H1 (cell line): ENCODE data around the gene AIG1. TPM values are rescaled to one million over a fixed set of nuclear protein-coding genes. Genes with fewer than 3 reads are reported as not detected.

ENCODE experiments used
- CTCF ChIA-PET: fragments of 300-600 bp; sonication (Branson Sonifier 250); formaldehyde crosslinking; loops from one replicate; lab custom pipeline; 2021; ENCODE audit not compliant: partially characterized antibody; lab: Charles Lee
- POLR2A ChIA-PET: fragments of 300-600 bp; sonication (Branson Sonifier 250); formaldehyde crosslinking; loops from one replicate; lab custom pipeline; 2021; ENCODE audit warnings: inconsistent platforms; ENCODE audit not compliant: partially characterized antibody; lab: Charles Lee
- DNase-seq, 2 experiments: peaks; one replicate each; pipeline versions ENCODE4 v3.0.0 to v3.0.0-alpha.2; 2010 to 2022; ENCODE audit warnings: low spot score in 2 of 2, low read depth in 1 of 2, mixed read lengths in 1 of 2
- FAIRE-seq: peaks from 2 replicates; lab custom pipeline; 2011; peaks lifted over from hg19 to GRCh38; lab: Jason Lieb, UNC
- H2AFZ ChIP-seq: 2 replicates; pipeline ENCODE4 v1.8.1; 2012; ENCODE audit warnings: low read length, inconsistent platforms
- H2AK5ac ChIP-seq: 2 replicates; pipeline ENCODE4 v1.6.1; 2013; ENCODE audit warnings: low read depth, low read length
- H2BK120ac ChIP-seq: replicated peaks from 2 replicates; pipeline ENCODE3; 2013; ENCODE audit warnings: low read depth, low read length, inconsistent platforms
- H2BK12ac ChIP-seq: 2 replicates; pipeline ENCODE4 v1.6.1; 2013; ENCODE audit warnings: low read depth, low read length
- H2BK15ac ChIP-seq: 2 replicates; pipeline ENCODE4 v1.6.1; 2013; ENCODE audit warnings: low read length
- H2BK20ac ChIP-seq: 2 replicates; pipeline ENCODE4 v1.6.1; 2013; ENCODE audit warnings: low read length
- H2BK5ac ChIP-seq: 2 replicates; pipeline ENCODE4 v1.6.1; 2013; ENCODE audit warnings: low read depth, low read length
- H3K14ac ChIP-seq: 2 replicates; pipeline ENCODE4 v1.6.1; 2013; ENCODE audit warnings: inconsistent platforms; ENCODE audit not compliant: insufficient read length
- H3K18ac ChIP-seq: 2 replicates; pipeline ENCODE4 v1.6.1; 2013; ENCODE audit warnings: low read length; ENCODE audit errors: extremely low read depth
- H3K23ac ChIP-seq: 2 replicates; pipeline ENCODE4 v1.6.1; 2013; ENCODE audit warnings: inconsistent platforms; ENCODE audit not compliant: insufficient read length
- H3K23me2 ChIP-seq: 2 replicates; pipeline ENCODE4 v1.6.1; 2013; ENCODE audit warnings: low read depth, low read length
- H3K27ac ChIP-seq: 2 replicates; pipeline ENCODE4 v1.6.1; 2011; ENCODE audit warnings: low read depth, low read length, inconsistent platforms
- H3K27me3 ChIP-seq, 4 experiments: replicated peaks in 1 of 4; 1 replicate in 1 of 4; 2 replicates in 3 of 4; pipeline versions ENCODE4 v1.6.1 to v1.8.1; 2011 to 2013; ENCODE audit warnings: low read length in 3 of 4, mild to moderate bottlenecking in 3 of 4, inconsistent platforms in 2 of 4, mixed read lengths in 2 of 4, moderate library complexity in 1 of 4; ENCODE audit not compliant: control insufficient read depth in 3 of 4, insufficient read depth in 3 of 4; ENCODE audit errors: extremely low read depth in 1 of 4
- H3K36me3 ChIP-seq, 4 experiments: 2 replicates each; pipeline versions ENCODE4 v1.6.1 to v1.8.1; 2011 to 2013; ENCODE audit warnings: mild to moderate bottlenecking in 4 of 4, low read length in 3 of 4, moderate library complexity in 2 of 4, control low read depth in 1 of 4, inconsistent platforms in 1 of 4; ENCODE audit not compliant: insufficient read depth in 4 of 4, control insufficient read depth in 2 of 4
- H3K4ac ChIP-seq: replicated peaks from 2 replicates; pipeline ENCODE3; 2013; ENCODE audit warnings: low read length, low read depth, mixed read lengths, inconsistent platforms; ENCODE audit not compliant: insufficient read length
- H3K4me1 ChIP-seq, 4 experiments: replicated peaks in 1 of 4; 1 replicate in 1 of 4; 2 replicates in 3 of 4; pipeline versions ENCODE4 v1.6.1 to v1.8.1; 2011 to 2013; ENCODE audit warnings: low read length in 3 of 4, inconsistent platforms in 2 of 4, mixed read lengths in 1 of 4; ENCODE audit not compliant: insufficient read depth in 4 of 4, control insufficient read depth in 3 of 4
- H3K4me2 ChIP-seq, 2 experiments: 2 replicates each; pipeline versions ENCODE4 v1.6.1 to v1.8.1; 2011 to 2013; ENCODE audit warnings: low read depth in 2 of 2, low read length in 2 of 2, control low read depth in 1 of 2, inconsistent platforms in 1 of 2, mild to moderate bottlenecking in 1 of 2; ENCODE audit not compliant: insufficient read depth in 1 of 2
- H3K4me3 ChIP-seq, 4 experiments: fragments of 200-600, 300-600 bp in 1 of 4; sonication (generic), shearing (Covaris generic), sonication (Bioruptor Twin) in 1 of 4; 2 replicates each; pipeline versions ENCODE4 v1.5.1 to v1.8.1; 2011 to 2016; ENCODE audit warnings: low read length in 4 of 4, low read depth in 3 of 4, control low read depth in 2 of 4, inconsistent platforms in 2 of 4, mild to moderate bottlenecking in 2 of 4, mixed read lengths in 1 of 4, moderate library complexity in 1 of 4; ENCODE audit not compliant: insufficient read depth in 2 of 4; ENCODE audit errors: extremely low read depth in 1 of 4
- H3K56ac ChIP-seq: replicated peaks from 2 replicates; pipeline ENCODE3; 2013; ENCODE audit warnings: low read depth, mild to moderate bottlenecking, mixed read lengths, low read length, inconsistent platforms; ENCODE audit not compliant: insufficient read length
- H3K79me1 ChIP-seq: 2 replicates; pipeline ENCODE4 v1.6.1; 2013; ENCODE audit warnings: low read depth, low read length, control low read depth
- H3K79me2 ChIP-seq, 2 experiments: 2 replicates each; pipeline versions ENCODE4 v1.6.1 to v1.8.1; 2012 to 2013; ENCODE audit warnings: low read length in 2 of 2, mild to moderate bottlenecking in 2 of 2, inconsistent platforms in 1 of 2; ENCODE audit not compliant: insufficient read depth in 2 of 2, control insufficient read depth in 1 of 2
- H3K9ac ChIP-seq, 4 experiments: replicated peaks in 1 of 4; 1 replicate in 1 of 4; 2 replicates in 3 of 4; pipeline versions ENCODE4 v1.6.1 to v1.8.1; 2011 to 2013; ENCODE audit warnings: low read depth in 3 of 4, low read length in 3 of 4, control low read depth in 2 of 4, mild to moderate bottlenecking in 2 of 4, moderate library complexity in 2 of 4, inconsistent platforms in 1 of 4; ENCODE audit errors: extremely low read depth in 1 of 4
- H3K9me3 ChIP-seq, 2 experiments: 2 replicates each; pipeline versions ENCODE4 v1.6.1 to v1.8.1; 2012 to 2013; ENCODE audit warnings: mild to moderate bottlenecking in 2 of 2, moderate library complexity in 2 of 2, control low read depth in 1 of 2, inconsistent platforms in 1 of 2, low read depth in 1 of 2, low read length in 1 of 2, mixed read lengths in 1 of 2; ENCODE audit not compliant: insufficient read depth in 2 of 2
- H4K20me1 ChIP-seq, 2 experiments: replicated peaks in 1 of 2; 2 replicates each; pipeline versions ENCODE3 to v1.8.1; 2011 to 2013; ENCODE audit warnings: inconsistent platforms in 2 of 2, low read length in 2 of 2, mild to moderate bottlenecking in 1 of 2; ENCODE audit not compliant: insufficient read depth in 2 of 2, control insufficient read depth in 1 of 2
- H4K5ac ChIP-seq: 2 replicates; pipeline ENCODE4 v1.6.1; 2013; ENCODE audit warnings: low read length, low read depth, mixed read lengths, inconsistent platforms; ENCODE audit not compliant: insufficient read length
- H4K8ac ChIP-seq: 2 replicates; pipeline ENCODE4 v1.8.0; 2013; ENCODE audit warnings: mild to moderate bottlenecking, moderate library complexity, low read length, inconsistent platforms; ENCODE audit not compliant: insufficient read depth; ENCODE audit errors: extremely low read depth
- H4K91ac ChIP-seq: replicated peaks from 2 replicates; pipeline ENCODE3; 2013; ENCODE audit warnings: low read length, mixed read lengths, inconsistent platforms; ENCODE audit not compliant: insufficient read length
- ASH2L ChIP-seq: fragments of 200-600, 300-600 bp; sonication (generic); IDR thresholded peaks from one replicate; pipeline ENCODE4 v1.7.1; 2017; ENCODE audit warnings: low read length
- BCL11A ChIP-seq, 2 experiments: IDR thresholded peaks; one replicate each; pipeline ENCODE4 v1.6.1; 2011; ENCODE audit warnings: low read depth in 2 of 2, low read length in 2 of 2, mild to moderate bottlenecking in 2 of 2
- E2F6 ChIP-seq: IDR thresholded peaks from 2 replicates; pipeline ENCODE4 v1.6.1; 2012; ENCODE audit warnings: inconsistent platforms
- EZH2 ChIP-seq: fragments of 200-600 bp; sonication (generic); IDR thresholded peaks from 2 replicates; pipeline ENCODE4 v1.7.1; 2012; ENCODE audit warnings: low read depth, mild to moderate bottlenecking, moderate library complexity, low read length, inconsistent platforms; ENCODE audit not compliant: severe bottlenecking
- GTF2F1 ChIP-seq: IDR thresholded peaks from 2 replicates; pipeline ENCODE4 v1.6.1; 2012; ENCODE audit warnings: low read depth, low read length, improper control_type of control experiment, borderline replicate concordance
- HDAC6 ChIP-seq: IDR thresholded peaks from one replicate; pipeline ENCODE4 v1.7.1; 2012; ENCODE audit warnings: low read depth, mild to moderate bottlenecking, inconsistent platforms, low read length, moderate library complexity
- JUN ChIP-seq: IDR thresholded peaks from 2 replicates; pipeline ENCODE4 v1.6.1; 2011; ENCODE audit warnings: low read depth, mild to moderate bottlenecking, improper control_type of control experiment, low read length
- KDM4A ChIP-seq: IDR thresholded peaks from one replicate; pipeline ENCODE4 v1.7.1; 2012; ENCODE audit warnings: low read depth, mild to moderate bottlenecking, moderate library complexity, low read length, inconsistent platforms; ENCODE audit not compliant: severe bottlenecking
- RFX5 ChIP-seq: IDR thresholded peaks from 2 replicates; pipeline ENCODE4 v1.6.1; 2011; ENCODE audit warnings: low read depth, low read length, improper control_type of control experiment, borderline replicate concordance
- SP1 ChIP-seq: IDR thresholded peaks from 2 replicates; pipeline ENCODE4 v1.6.1; 2011; ENCODE audit warnings: low read depth, low read length
- SUZ12 ChIP-seq: fragments of 200-600 bp; sonication (generic); IDR thresholded peaks from 2 replicates; pipeline ENCODE4 v1.6.1; 2012; ENCODE audit warnings: mild to moderate bottlenecking, inconsistent platforms, low read length, moderate library complexity, mixed read lengths
- TBP ChIP-seq: IDR thresholded peaks from 2 replicates; pipeline ENCODE4 v1.6.1; 2011; ENCODE audit warnings: low read depth, low read length, improper control_type of control experiment
- YY1 ChIP-seq: IDR thresholded peaks from 2 replicates; pipeline ENCODE4 v1.6.1; 2011; ENCODE audit warnings: low read depth, mild to moderate bottlenecking, low read length
- WGBS, 2 experiments: shearing (Covaris generic) in 1 of 2; methylation state at CpG; one replicate each; pipeline versions ENCODE4 v1.1.6 to v1.1.7; 2013 to 2015; ENCODE audit warnings: low lambda C conversion rate in 2 of 2, mixed read lengths in 2 of 2, inconsistent platforms in 1 of 2, low coverage in 1 of 2, missing lambda C conversion rate in 1 of 2; ENCODE audit not compliant: insufficient replicate concordance in 2 of 2, insufficient coverage in 1 of 2, insufficient read length in 1 of 2; ENCODE audit errors: extremely low coverage in 1 of 2, missing lambda C conversion rate in 1 of 2; 5-methylcytosine and 5-hydroxymethylcytosine counted together
- polyA plus RNA-seq, 7 experiments: library from polyadenylated mRNA; depleted of rRNA in 3 of 7; stranded (reverse) in 5 of 7; unstranded in 2 of 7; fragments of >200 nt in 5 of 7; fragments of 200-250 nt in 2 of 7; gene quantifications; 1 replicate in 5 of 7; 2 replicates in 1 of 7; 4 replicates in 1 of 7; pipeline versions ENCODE4 v1.2.1 to v1.2.3, GENCODE V29; 2011 to 2013; ENCODE audit warnings: missing spikeins in 2 of 7, mixed read lengths in 2 of 7
- total RNA-seq: library from RNA; stranded (reverse); fragmentation: NEBNext Ultra II Directional; extraction: Animal tissue kit (Norgen Biotek cat#: 25700); gene quantifications from 2 replicates; pipeline ENCODE4 v1.2.1, GENCODE V29; 2021

Gene AIG1
- total and polyA plus RNA-seq, 2 of the 8 experiments (the other 6 are each of a cell fraction or from before 2014, with no cell fraction given): 56.6 to 58.4 TPM

- TF ChIP-seq SUZ12 (no peak), RFX5 (no peak), EZH2 (no peak), YY1 (no peak), BCL11A (IDR thresholded peaks at IDR 0.05; ENCODE audit: low read depth in 2 of 2, low read length in 2 of 2) (no peak), E2F6 (no peak), JUN (no peak), KDM4A (no peak), TBP (no peak), HDAC6 (no peak), ASH2L (no peak), SP1 (no peak), GTF2F1 (no peak)
- TF ChIP-seq, all 59 proteins: peak for 0
- Histone ChIP-seq H3K14ac (no peak overlapping the region), H3K79me2 (no peaks in the 10 kb centered on the region), H3K23ac (no peak overlapping the region), H3K36me3 (no peaks in the 10 kb centered on the region), H3K9me3 (no peaks in the 10 kb centered on the region), H3K4ac (no peak overlapping the region), H2BK12ac (no peak overlapping the region), H3K4me3 (no peak overlapping the region), H3K18ac (no peak overlapping the region), H3K4me2 (no peak overlapping the region), H4K8ac (no peak overlapping the region), H2BK15ac (no peak overlapping the region), H4K91ac (no peak overlapping the region), H2BK20ac (no peak overlapping the region), H2BK5ac (no peak overlapping the region), H2AK5ac (no peak overlapping the region), H2AFZ (no peak overlapping the region), H4K20me1 (no peaks in the 10 kb centered on the region), H4K5ac (no peak overlapping the region), H3K27me3 (no peaks in the 10 kb centered on the region), H3K23me2 (no peaks in the 10 kb centered on the region), H3K4me1 (no peaks in the 10 kb centered on the region), H3K56ac (no peak overlapping the region), H2BK120ac (no peak overlapping the region), H3K27ac (no peak overlapping the region), H3K79me1 (no peaks in the 10 kb centered on the region; the same call in 1 of the 2 replicates), H3K9ac (no peak overlapping the region)
- no peak for DNase-seq
- no peak for FAIRE-seq
- ChIA-PET POLR2A (no interaction called here), CTCF (interaction anchor here (0.8 kb wide), 2 partner anchors 9 to 31 kb away, joined by 3 read pairs; no protein-coding TSS in a partner anchor)
- WGBS, 2 experiments: 77% methylated on average over 2 of the region's 2 CpGs; no CpG with 5 or more reads in 1 of the 2 experiments
Observed at GRCh38 chr6:143157131-143157530, 96.4 kb downstream of the AIG1 start.
